H9 (cell line): ENCODE data around the gene SEBOX. TPM values are rescaled to one million over a fixed set of nuclear protein-coding genes. Genes with fewer than 3 reads are reported as not detected.

Experiments used
- DNase-seq: peaks from one replicate; pipeline ENCODE4 v3.0.0-alpha.2; 2017
- H2AFZ ChIP-seq: one replicate; pipeline ENCODE4 v1.6.1; 2013; ENCODE audit warnings: mild to moderate bottlenecking, low read length, control low read depth, moderate library complexity
- H2AK5ac ChIP-seq: 2 replicates; pipeline ENCODE4 v1.6.1; 2013; ENCODE audit warnings: low read length, control low read depth, mixed read lengths; ENCODE audit not compliant: insufficient read length
- H2BK120ac ChIP-seq: one replicate; pipeline ENCODE4 v1.6.1; 2013; ENCODE audit warnings: low read depth, mild to moderate bottlenecking, low read length, control low read depth, inconsistent platforms; ENCODE audit not compliant: poor library complexity, severe bottlenecking
- H2BK12ac ChIP-seq: 2 replicates; pipeline ENCODE4 v1.6.1; 2013; ENCODE audit warnings: low read length, control low read depth, mixed read lengths, low read depth; ENCODE audit not compliant: insufficient read length
- H2BK15ac ChIP-seq: 2 replicates; pipeline ENCODE4 v1.6.1; 2013; ENCODE audit warnings: low read depth, low read length, control low read depth
- H2BK20ac ChIP-seq: one replicate; pipeline ENCODE4 v1.6.1; 2013; ENCODE audit warnings: low read depth, mild to moderate bottlenecking, low read length, control low read depth, inconsistent platforms; ENCODE audit not compliant: poor library complexity, severe bottlenecking
- H2BK5ac ChIP-seq: 2 replicates; pipeline ENCODE4 v1.6.1; 2013; ENCODE audit warnings: low read length, control low read depth, mixed read lengths; ENCODE audit not compliant: insufficient read length
- H3K14ac ChIP-seq: 2 replicates; pipeline ENCODE4 v1.6.1; 2013; ENCODE audit warnings: low read length, control low read depth; ENCODE audit not compliant: insufficient read depth
- H3K18ac ChIP-seq: 2 replicates; pipeline ENCODE4 v1.6.1; 2013; ENCODE audit warnings: low read depth, mild to moderate bottlenecking, mixed read lengths, low read length, control low read depth; ENCODE audit not compliant: insufficient read length
- H3K23ac ChIP-seq: 2 replicates; pipeline ENCODE4 v1.6.1; 2013; ENCODE audit warnings: low read length, control low read depth, mixed read lengths, low read depth; ENCODE audit not compliant: insufficient read length
- H3K23me2 ChIP-seq: 2 replicates; pipeline ENCODE4 v1.6.1; 2013; ENCODE audit warnings: low read depth, mild to moderate bottlenecking, mixed read lengths, low read length, control low read depth; ENCODE audit not compliant: insufficient read length, poor library complexity, severe bottlenecking
- H3K27ac ChIP-seq: 2 replicates; pipeline ENCODE4 v1.5.1; 2013; ENCODE audit warnings: low read length, control low read depth, mixed read lengths, low read depth; ENCODE audit not compliant: insufficient read length
- H3K27me3 ChIP-seq: 2 replicates; pipeline ENCODE4 v1.6.1; 2013; ENCODE audit warnings: low read length, control low read depth, inconsistent platforms; ENCODE audit not compliant: insufficient read depth
- H3K4ac ChIP-seq: 2 replicates; pipeline ENCODE4 v1.6.1; 2013; ENCODE audit warnings: low read depth, mild to moderate bottlenecking, control low read depth, inconsistent platforms, low read length, moderate library complexity
- H3K4me1 ChIP-seq: 2 replicates; pipeline ENCODE4 v1.6.1; 2013; ENCODE audit warnings: low read length, control low read depth, inconsistent platforms; ENCODE audit not compliant: insufficient read depth
- H3K4me2 ChIP-seq: 2 replicates; pipeline ENCODE4 v1.6.1; 2013; ENCODE audit warnings: low read length, control low read depth, mixed read lengths; ENCODE audit not compliant: insufficient read length, insufficient read depth
- H3K56ac ChIP-seq: 2 replicates; pipeline ENCODE4 v1.6.1; 2013; ENCODE audit warnings: low read depth, mild to moderate bottlenecking, mixed read lengths, low read length, control low read depth; ENCODE audit not compliant: insufficient read length
- H3K79me1 ChIP-seq: 2 replicates; pipeline ENCODE4 v1.6.1; 2013; ENCODE audit warnings: low read depth, mild to moderate bottlenecking, moderate library complexity, low read length, control low read depth, inconsistent platforms; ENCODE audit not compliant: insufficient read depth, poor library complexity, severe bottlenecking
- H3K79me2 ChIP-seq: 2 replicates; pipeline ENCODE4 v1.6.1; 2013; ENCODE audit warnings: low read length, control low read depth, inconsistent platforms; ENCODE audit not compliant: insufficient read depth
- H3K9ac ChIP-seq: 2 replicates; pipeline ENCODE4 v1.6.1; 2013; ENCODE audit warnings: low read length, control low read depth, mixed read lengths; ENCODE audit not compliant: insufficient read length; ENCODE audit errors: extremely low read depth
- H3K9me3 ChIP-seq: one replicate; pipeline ENCODE4 v1.6.1; 2013; ENCODE audit warnings: low read depth, low read length, inconsistent platforms; ENCODE audit not compliant: control insufficient read depth
- H3T11ph ChIP-seq: one replicate; pipeline ENCODE4 v1.6.1; 2013; ENCODE audit warnings: mild to moderate bottlenecking, low read length, control low read depth, inconsistent platforms
- H4K20me1 ChIP-seq: one replicate; pipeline ENCODE4 v1.6.1; 2013; ENCODE audit not compliant: control insufficient read depth, insufficient read length, insufficient read depth
- H4K5ac ChIP-seq: 2 replicates; pipeline ENCODE4 v1.6.1; 2013; ENCODE audit warnings: low read depth, mild to moderate bottlenecking, mixed read lengths, low read length, control low read depth; ENCODE audit not compliant: insufficient read length
- H4K8ac ChIP-seq: replicated peaks from 2 replicates; pipeline ENCODE4 v1.6.1; 2013; ENCODE audit warnings: low read length, control low read depth, mixed read lengths, low read depth; ENCODE audit not compliant: insufficient read length
- H4K91ac ChIP-seq: 2 replicates; pipeline ENCODE4 v1.6.1; 2013; ENCODE audit warnings: low read depth, mild to moderate bottlenecking, moderate library complexity, mixed read lengths, low read length, control low read depth; ENCODE audit not compliant: insufficient read length
- H3K27ac Mint-ChIP-seq, 3 experiments: 2 replicates in 2 of 3; 3 replicates in 1 of 3; pipeline ENCODE4 v1.8.0; 2020 to 2021; ENCODE audit warnings: mixed read lengths in 3 of 3, mild to moderate bottlenecking in 1 of 3, moderate library complexity in 1 of 3
- H3K27me3 Mint-ChIP-seq: 2 replicates; pipeline ENCODE4 v1.8.0; 2021; ENCODE audit warnings: low read depth, mild to moderate bottlenecking, moderate library complexity, mixed read lengths
- H3K36me3 Mint-ChIP-seq, 3 experiments: 2 replicates in 2 of 3; 3 replicates in 1 of 3; pipeline ENCODE4 v1.8.0; 2020 to 2021; ENCODE audit warnings: low read depth in 3 of 3, mixed read lengths in 3 of 3; ENCODE audit not compliant: insufficient read depth in 1 of 3
- H3K4me1 Mint-ChIP-seq, 2 experiments: 2 replicates each; pipeline ENCODE4 v1.8.0; 2020; ENCODE audit warnings: mixed read lengths in 2 of 2
- H3K4me3 Mint-ChIP-seq, 2 experiments: 2 replicates in 1 of 2; 3 replicates in 1 of 2; pipeline ENCODE4 v1.8.0; 2020 to 2021; ENCODE audit warnings: mild to moderate bottlenecking in 2 of 2, mixed read lengths in 2 of 2, moderate library complexity in 1 of 2
- H3K9me3 Mint-ChIP-seq, 2 experiments: 2 replicates in 1 of 2; 3 replicates in 1 of 2; pipeline ENCODE4 v1.8.0; 2020; ENCODE audit warnings: mild to moderate bottlenecking in 2 of 2, mixed read lengths in 2 of 2, moderate library complexity in 1 of 2
- CTCF ChIP-seq: fragments of 200-600 bp; sonication (generic); conservative IDR thresholded peaks from 3 replicates; pipeline ENCODE4 v1.8.0; 2021; ENCODE audit warnings: antibody characterized with exemption, mild to moderate bottlenecking
- WGBS: extraction: QIAGEN DNeasy Blood & Tissue Kit; methylation state at CpG from one replicate; pipeline ENCODE4 v1.1.7; 2013; ENCODE audit warnings: missing lambda C conversion rate, low lambda C conversion rate, mixed read lengths; ENCODE audit not compliant: insufficient read length; ENCODE audit errors: extremely low coverage; 5-methylcytosine and 5-hydroxymethylcytosine counted together
- total RNA-seq: library from RNA; stranded (reverse); gene quantifications from 2 replicates; pipeline ENCODE4 v1.2.1, GENCODE V29; 2021

SEBOX gene
- total RNA-seq, 1 experiment from 2014 or later, result not detected

- H4K91ac ChIP-seq, result no peak overlapping the region
- no CpG with 5 or more reads among the region's 9 CpGs for WGBS
- peaks cover 15% of the 10 kb centered on the region; the same call in 1 of the 2 replicates for H3K4me1 ChIP-seq
- H3K4ac ChIP-seq, result no peak overlapping the region
- H3K14ac ChIP-seq, result no peak overlapping the region
- H3K27me3 ChIP-seq, result no peaks in the 10 kb centered on the region; the same call in 1 of the 2 replicates
- no peak overlapping the region for H2AK5ac ChIP-seq
- H3K27ac ChIP-seq, result no peak overlapping the region
- H3K27me3 Mint-ChIP-seq, result peaks cover 56% of the 10 kb centered on the region
- H2BK12ac ChIP-seq, result no peak overlapping the region
- H4K8ac ChIP-seq, result no peak overlapping the region
- no peak overlapping the region for H3K18ac ChIP-seq
- no peak for TF ChIP-seq CTCF
- no peak overlapping the region for H2AFZ ChIP-seq
- no peaks in the 10 kb centered on the region for H3K79me2 ChIP-seq
- no peak overlapping the region for H3K9ac ChIP-seq
- peak overlapping the region; percentile 68 to 85 for H3K4me3 Mint-ChIP-seq
- H3K23ac ChIP-seq, result no peak overlapping the region
- H3K56ac ChIP-seq, result no peak overlapping the region
- peak overlapping the region; percentile 39 for H3K4me2 ChIP-seq
- no peaks in the 10 kb centered on the region for H3K9me3 ChIP-seq
- H3K23me2 ChIP-seq, result peaks cover 9% of the 10 kb centered on the region
- H3K9me3 Mint-ChIP-seq, result no peaks in the 10 kb centered on the region
- peaks cover 0 to 3% (median 0%) of the 10 kb centered on the region in 3 experiments; a peak in 2 of 7 replicates for H3K36me3 Mint-ChIP-seq
- H2BK5ac ChIP-seq, result no peak overlapping the region
- no peaks in the 10 kb centered on the region for H4K20me1 ChIP-seq
- H2BK15ac ChIP-seq, result no peak overlapping the region
- H4K5ac ChIP-seq, result no peak overlapping the region
- no peak overlapping the region for H2BK120ac ChIP-seq
- peak overlapping the region in 1 of 3 experiments; percentile 44; a peak in 1 of 7 replicates for H3K27ac Mint-ChIP-seq
- peak; percentile 70 for DNase-seq
- peaks cover 65 to 74% of the 10 kb centered on the region in 2 experiments for H3K4me1 Mint-ChIP-seq
- H3K79me1 ChIP-seq, result no peaks in the 10 kb centered on the region
- H2BK20ac ChIP-seq, result no peak overlapping the region
- no peak overlapping the region for H3T11ph ChIP-seq
These were observed 41.4 kb upstream of the SEBOX start for GRCh38 chr17:28406473-28406814.
